ENCODE data around the gene ATP6AP1.
"Not testable (repeated sequence)": the region's sequence is repeated elsewhere in the genome, so short reads cannot be mapped to it uniquely, and the experiment has no call there.

ATP6AP1 gene

DNA sequence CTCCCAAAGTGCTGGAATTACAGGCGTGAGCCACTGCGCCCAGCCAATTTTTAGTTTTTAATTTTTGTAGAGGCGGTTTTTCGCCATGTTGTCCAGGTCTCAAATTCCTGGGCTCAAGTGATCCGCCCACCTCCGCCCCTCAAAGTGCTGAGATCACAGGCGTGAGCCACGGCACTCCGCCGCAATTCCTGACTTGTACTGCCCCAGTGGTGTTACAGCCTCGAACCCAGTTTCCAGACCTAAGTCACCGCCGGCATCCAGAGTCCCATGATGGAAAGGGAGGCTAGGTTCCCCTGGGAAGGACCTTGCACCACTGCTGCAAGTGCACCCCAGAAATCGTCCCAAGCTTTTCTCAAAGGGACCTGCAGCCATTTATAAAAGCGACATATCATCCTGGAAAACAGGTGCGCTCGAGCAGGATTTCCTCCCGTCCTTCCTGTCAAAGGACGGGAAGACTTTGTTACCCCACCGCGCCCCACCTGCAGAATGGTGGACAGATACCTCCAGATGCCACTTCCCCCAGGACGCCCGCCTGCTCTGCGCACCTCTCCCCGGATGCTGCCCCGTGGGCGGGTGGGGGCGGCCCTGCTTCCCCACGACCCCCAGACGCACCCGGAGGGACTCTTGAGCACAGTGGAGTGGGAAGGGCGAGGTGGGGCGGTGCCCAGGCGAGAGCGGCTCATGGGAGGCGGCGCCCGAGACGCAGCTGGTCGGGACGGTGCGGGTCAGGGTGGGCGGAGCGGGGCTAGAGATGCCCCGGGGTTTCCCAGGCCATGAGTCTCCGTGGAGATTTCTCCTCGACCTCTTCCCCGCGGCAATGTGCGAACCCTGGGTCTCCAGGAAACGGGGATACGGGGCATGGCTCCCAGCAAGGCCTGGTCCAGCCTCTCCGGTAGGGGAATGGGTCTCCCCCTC lies 31.2 kb upstream of the ATP6AP1 start:
- Mint-ChIP-seq H3K4me1 (peaks cover 11% of the 10 kb centered on the region), H3K9me3 (peaks cover 6% of the 10 kb centered on the region), H3K27me3 (ENCODE audit: low read depth) (peaks cover 5% of the 10 kb centered on the region), H3K36me3 (ENCODE audit: low read depth) (peaks cover 27% of the 10 kb centered on the region), H3K27ac (peak overlapping the region; percentile 99 to 100 (median 100)), H3K4me3 (peak overlapping the region; percentile 98 to 99 (median 99))
- TF ChIP-seq, protein P1, sequence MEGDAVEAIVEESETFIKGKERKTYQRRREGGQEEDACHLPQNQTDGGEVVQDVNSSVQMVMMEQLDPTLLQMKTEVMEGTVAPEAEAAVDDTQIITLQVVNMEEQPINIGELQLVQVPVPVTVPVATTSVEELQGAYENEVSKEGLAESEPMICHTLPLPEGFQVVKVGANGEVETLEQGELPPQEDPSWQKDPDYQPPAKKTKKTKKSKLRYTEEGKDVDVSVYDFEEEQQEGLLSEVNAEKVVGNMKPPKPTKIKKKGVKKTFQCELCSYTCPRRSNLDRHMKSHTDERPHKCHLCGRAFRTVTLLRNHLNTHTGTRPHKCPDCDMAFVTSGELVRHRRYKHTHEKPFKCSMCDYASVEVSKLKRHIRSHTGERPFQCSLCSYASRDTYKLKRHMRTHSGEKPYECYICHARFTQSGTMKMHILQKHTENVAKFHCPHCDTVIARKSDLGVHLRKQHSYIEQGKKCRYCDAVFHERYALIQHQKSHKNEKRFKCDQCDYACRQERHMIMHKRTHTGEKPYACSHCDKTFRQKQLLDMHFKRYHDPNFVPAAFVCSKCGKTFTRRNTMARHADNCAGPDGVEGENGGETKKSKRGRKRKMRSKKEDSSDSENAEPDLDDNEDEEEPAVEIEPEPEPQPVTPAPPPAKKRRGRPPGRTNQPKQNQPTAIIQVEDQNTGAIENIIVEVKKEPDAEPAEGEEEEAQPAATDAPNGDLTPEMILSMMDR (IDR thresholded peaks at IDR 0.05; ENCODE audit: unreplicated experiment in 3 of 3), result no peak

DNA sequence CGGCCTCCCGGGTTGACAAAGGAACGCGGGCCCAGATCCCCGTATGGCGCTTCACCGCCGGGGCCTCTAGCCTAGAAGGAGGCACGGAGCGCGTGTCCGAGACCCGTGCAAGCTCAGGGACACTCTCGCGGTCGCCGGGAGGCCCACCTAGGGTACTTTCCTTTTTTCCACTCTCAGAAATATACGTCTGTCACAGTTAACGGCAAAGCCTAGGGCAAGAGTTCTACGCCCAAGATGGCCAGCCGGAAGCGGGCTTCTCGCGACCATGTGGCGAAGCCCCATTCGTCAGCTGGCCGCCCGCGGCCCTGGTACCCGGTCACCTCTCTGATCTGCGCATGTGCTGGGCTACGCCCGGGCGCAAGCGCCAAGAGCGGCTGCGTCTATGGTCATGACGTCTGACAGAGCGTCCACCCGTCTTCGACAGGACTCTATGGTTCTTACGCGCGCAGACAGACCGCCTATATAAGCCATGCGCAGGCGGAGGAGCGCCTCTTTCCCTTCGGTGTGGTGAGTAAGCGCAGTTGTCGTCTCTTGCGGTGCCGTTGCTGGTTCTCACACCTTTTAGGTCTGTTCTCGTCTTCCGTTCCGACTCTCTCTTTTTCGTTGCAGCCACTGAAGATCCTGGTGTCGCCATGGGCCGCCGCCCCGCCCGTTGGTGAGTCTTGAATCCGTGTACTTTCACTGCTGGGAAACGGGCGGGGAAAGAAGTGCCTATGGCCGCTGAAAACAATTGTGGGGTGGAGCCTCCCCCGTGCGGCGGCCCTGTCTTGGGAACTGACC lies 30.4 kb upstream of the ATP6AP1 start, which contains the start of gene RPL10:
RPL10 (plus strand) TSS at position 490 of the 780 bp plus-strand sequence; CDS start at position 633, 143 bp downstream.
- peak within 1 kb of the TSS; percentile 98 to 99 (median 99) for H3K4me3 Mint-ChIP-seq
- H3K27ac Mint-ChIP-seq, result peak within 1 kb of the TSS; percentile 99 to 100 (median 100)
- peaks cover 11% of the 10 kb centered on the region for H3K4me1 Mint-ChIP-seq
- H3K27me3 Mint-ChIP-seq (ENCODE audit: low read depth), result peaks cover 5% of the 10 kb centered on the region
- TF ChIP-seq, protein P1 (IDR thresholded peaks at IDR 0.05; ENCODE audit: unreplicated experiment in 3 of 3), result no peak
- peaks cover 27% of the 10 kb centered on the region for H3K36me3 Mint-ChIP-seq (ENCODE audit: low read depth)
- peaks cover 8% of the 10 kb centered on the region for H3K9me3 Mint-ChIP-seq

DNA sequence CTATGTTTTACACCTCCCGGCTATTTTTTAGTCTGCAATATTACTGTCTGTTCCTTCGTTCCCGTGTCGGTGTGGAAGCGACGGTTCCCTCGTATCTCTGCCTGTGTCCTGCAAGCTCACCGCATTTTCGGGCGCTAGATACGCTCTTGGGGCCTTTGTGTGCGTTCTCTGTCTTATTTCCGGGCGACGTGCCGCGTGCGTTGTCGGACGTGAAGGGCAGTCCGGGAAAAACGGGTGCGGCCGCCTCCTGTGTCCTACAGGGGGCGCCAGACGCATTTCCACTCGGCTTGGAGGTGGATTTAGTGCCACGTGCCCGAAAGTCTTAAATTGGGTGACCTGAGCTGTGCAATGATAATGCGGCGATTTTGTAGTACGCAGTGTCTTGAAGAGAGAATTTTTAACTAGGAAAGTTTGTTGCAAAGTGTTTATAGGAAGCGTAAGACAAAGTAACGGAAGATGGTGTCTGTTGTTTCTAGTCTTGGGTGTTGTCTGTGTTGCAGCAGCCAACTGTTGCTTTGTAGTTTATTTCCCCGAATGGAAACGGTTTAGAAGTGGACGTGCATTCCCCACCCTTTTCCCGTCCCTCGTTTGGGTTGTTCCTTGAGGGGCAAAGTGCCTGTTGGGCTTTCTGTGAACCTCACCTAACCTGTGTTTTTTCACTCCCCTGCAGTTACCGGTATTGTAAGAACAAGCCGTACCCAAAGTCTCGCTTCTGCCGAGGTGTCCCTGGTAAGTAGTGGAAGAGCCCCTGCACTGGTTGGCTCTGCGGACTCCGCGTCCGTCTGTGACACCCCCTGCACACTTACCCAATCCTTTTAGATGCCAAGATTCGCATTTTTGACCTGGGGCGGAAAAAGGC lies 29.6 kb upstream of the ATP6AP1 start:
- H3K4me1 Mint-ChIP-seq, result peaks cover 11% of the 10 kb centered on the region
- peaks cover 33% of the 10 kb centered on the region for H3K36me3 Mint-ChIP-seq (ENCODE audit: low read depth)
- peak overlapping the region; percentile 99 to 100 (median 100) for H3K27ac Mint-ChIP-seq
- peaks cover 5% of the 10 kb centered on the region for H3K27me3 Mint-ChIP-seq (ENCODE audit: low read depth)
- peak overlapping the region; percentile 98 to 99 (median 99) for H3K4me3 Mint-ChIP-seq
- TF ChIP-seq, protein P1 (IDR thresholded peaks at IDR 0.05; ENCODE audit: unreplicated experiment in 3 of 3), result peak; percentile 67 to 72 (median 72)
- peaks cover 17% of the 10 kb centered on the region for H3K9me3 Mint-ChIP-seq

DNA sequence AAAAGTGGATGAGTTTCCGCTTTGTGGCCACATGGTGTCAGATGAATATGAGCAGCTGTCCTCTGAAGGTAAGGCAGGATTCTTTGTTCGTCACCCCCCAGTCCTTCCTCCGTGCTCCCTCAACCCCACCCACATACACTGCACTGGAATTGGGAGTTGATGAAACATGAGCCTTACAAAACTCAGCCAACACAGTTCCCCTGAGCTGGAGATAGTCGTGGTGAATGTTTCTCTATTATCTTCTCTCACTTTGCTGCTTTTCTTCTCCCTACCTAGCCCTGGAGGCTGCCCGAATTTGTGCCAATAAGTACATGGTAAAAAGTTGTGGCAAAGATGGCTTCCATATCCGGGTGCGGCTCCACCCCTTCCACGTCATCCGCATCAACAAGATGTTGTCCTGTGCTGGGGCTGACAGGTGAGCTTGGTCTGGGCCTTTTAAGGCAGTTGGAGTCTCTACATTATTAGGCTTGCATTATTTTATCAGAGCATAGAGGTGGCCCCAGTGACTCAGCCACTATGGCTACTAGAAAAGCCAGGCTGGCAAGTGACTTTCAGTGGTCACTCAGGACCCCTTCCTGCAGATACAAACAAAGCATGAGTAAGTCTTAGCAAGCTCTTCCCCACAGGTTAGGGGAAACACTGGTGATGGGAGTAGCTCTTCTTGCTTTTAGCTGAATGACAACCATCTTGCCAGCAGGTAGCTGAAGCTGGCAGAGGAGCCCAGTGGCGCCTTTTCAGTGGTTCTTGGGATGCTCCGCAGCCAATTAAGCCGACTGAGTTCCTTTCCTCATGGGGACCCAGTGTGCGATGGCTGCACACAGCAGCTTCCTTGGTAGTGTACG lies 28.7 kb upstream of the ATP6AP1 start:
- TF ChIP-seq, protein P1 (IDR thresholded peaks at IDR 0.05; ENCODE audit: unreplicated experiment in 3 of 3), result no peak
- peaks cover 33% of the 10 kb centered on the region for H3K36me3 Mint-ChIP-seq (ENCODE audit: low read depth)
- peaks cover 5% of the 10 kb centered on the region for H3K27me3 Mint-ChIP-seq (ENCODE audit: low read depth)
- H3K27ac Mint-ChIP-seq, result peak overlapping the region; percentile 99 to 100 (median 100)
- H3K9me3 Mint-ChIP-seq, result peaks cover 17% of the 10 kb centered on the region
- H3K4me1 Mint-ChIP-seq, result peaks cover 11% of the 10 kb centered on the region
- peak overlapping the region; percentile 98 to 99 (median 99) for H3K4me3 Mint-ChIP-seq

DNA sequence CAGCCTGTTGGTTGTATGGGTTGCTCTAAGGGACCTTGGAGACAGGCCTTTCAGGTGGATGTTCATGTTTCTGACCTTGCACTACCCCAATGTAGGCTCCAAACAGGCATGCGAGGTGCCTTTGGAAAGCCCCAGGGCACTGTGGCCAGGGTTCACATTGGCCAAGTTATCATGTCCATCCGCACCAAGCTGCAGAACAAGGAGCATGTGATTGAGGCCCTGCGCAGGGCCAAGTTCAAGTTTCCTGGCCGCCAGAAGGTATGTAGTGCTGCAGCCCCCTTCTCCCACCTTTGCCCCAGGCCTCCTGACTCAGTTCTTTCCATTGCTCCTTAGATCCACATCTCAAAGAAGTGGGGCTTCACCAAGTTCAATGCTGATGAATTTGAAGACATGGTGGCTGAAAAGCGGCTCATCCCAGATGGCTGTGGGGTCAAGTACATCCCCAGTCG lies 28.1 kb upstream of the ATP6AP1 start:
- H3K36me3 Mint-ChIP-seq (ENCODE audit: low read depth), result peaks cover 33% of the 10 kb centered on the region
- peaks cover 11% of the 10 kb centered on the region for H3K4me1 Mint-ChIP-seq
- H3K27ac Mint-ChIP-seq, result peak overlapping the region in 2 of 3 experiments; percentile 48 to 55
- H3K9me3 Mint-ChIP-seq, result peaks cover 17% of the 10 kb centered on the region
- not testable (repeated sequence) for H3K27me3 Mint-ChIP-seq (ENCODE audit: low read depth)
- peak overlapping the region; percentile 98 to 99 (median 99) for H3K4me3 Mint-ChIP-seq
